GF-D8 (cell line): ENCODE measurements around the gene SAMD10.

Source experiments
- DNase-seq: peaks from one replicate; lab custom pipeline; 2025; lab: John Stamatoyannopoulos, UW

Gene SAMD10

GRCh38 chr20:63955827-63956663, 23.4 kb downstream of the SAMD10 start, which contains the start of gene UCKL1:
Gene UCKL1 (minus strand): TSS chr20:63956416. CDS start chr20:63956372, 44 bp downstream.
- DNase-seq: peak; percentile 60

DNA sequence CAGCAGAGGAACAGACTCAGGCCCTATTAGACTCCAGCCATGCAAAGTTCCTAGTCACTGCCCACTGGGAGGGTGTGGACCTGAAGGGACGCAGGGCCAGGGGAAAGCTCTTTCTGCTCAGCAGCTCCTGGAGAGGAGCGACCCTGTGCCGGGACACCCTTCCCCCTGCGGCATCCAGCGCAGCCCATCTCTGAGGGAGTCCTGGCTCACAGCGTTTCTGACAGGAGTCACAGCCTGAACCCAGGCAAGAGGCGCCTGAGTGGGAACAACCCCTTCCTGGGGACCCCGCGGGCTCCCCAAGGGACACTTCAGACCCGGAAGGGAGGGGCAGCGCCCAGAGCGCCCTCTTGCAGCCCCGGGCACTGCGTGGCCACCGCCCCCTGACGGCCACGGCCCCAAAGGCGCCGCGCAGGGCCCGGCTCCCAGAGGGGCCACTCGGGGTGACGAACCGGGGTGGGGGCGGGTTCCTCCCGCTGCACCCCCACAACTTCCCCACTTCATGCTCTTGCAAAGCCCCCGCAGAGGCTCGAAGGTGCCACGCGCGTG, 24.1 kb downstream of the SAMD10 start:
- peak; percentile 3 for DNase-seq

DNA sequence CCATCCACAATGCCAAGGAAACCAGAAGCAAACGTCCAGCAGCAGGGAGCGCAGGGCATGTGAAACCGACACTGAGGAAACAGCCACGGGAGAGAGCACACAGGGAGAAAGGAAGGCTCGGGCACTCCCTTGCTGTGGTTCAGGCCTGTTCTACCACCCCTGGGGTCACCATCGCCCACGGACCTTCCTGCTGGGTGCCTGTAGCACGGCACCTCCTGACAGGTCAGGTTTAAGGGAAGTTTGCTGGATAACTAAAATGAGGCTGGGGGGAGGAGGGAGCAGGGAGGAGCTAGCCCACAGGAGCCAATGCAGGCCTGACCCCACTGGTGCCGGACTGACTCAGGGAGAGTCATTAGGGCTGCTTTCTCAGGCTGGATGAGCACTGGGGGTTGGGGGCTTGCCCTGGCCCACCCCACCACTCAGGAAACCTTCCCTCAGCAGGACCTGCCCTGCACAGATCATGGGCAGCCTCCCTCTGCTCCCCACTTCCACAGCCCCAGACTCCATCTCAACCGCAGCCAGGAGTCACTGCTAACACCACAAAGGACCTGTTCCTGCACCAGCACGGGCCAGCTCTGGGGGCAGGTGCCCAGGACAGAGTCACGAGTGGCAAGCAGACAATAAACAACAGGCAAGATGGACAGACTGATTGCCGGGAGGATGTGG, 25.5 kb downstream of the SAMD10 start:
- no peak for DNase-seq

- DNase-seq: no peak
Observed at GRCh38 chr20:63952769-63953168, 26.7 kb downstream of the SAMD10 start.

DNA sequence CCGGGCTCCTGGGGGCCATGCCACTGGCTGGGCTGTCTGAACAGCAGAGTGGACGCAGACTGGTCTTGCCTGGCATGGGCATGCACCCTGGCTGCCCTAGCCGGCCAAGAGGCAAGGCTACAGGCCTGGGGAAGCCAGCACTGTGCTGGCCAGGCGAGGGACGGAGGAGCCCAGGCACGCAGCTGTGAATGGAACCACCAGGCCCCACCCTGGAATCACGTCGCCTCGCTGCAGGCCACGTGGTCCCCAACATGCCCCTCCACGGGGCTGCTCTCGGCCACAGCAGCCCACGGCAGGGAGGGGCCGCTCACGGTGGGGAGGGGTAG, 27.3 kb downstream of the SAMD10 start:
- no peak for DNase-seq

DNA sequence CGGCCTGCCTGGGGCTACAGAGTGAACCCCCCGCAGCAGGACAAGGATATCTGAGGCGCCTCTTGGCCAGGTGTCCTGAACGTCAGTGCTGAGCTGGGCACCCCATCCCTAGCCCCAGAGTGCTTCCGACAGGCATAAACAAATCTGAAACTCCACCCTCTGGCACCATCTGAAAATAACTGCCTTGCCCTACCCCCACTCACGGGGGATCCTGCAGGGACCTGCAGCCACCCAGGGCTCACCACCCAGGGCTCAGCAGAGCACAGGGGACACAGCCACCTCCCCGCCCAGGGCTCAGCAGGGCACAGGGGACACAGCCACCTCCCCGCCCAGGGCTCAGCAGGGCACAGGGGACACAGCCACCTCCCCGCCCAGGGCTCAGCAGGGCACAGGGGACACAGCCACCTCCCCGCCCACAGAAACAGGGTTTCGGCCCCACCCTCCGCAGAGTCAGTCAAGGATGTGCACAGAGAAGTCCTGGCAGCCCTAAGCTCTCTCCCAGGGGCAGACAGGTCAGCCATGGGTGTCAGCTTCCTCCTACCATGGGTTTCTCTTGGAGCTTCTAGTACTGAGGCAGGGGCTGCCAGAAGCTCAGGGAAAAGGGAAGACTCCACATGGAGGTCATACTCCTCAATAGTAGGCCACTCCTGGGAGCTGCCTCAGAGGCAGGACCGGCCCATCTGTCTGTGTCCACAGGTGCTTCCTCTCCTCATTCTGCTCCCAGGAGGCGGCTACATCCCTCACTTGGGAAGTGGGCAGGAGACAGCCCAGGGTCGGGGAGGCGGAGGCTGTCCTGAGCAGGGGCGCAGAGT, 27.8 kb downstream of the SAMD10 start:
- no peak for DNase-seq

GRCh38 chr20:63950701-63951397, 28.6 kb downstream of the SAMD10 start:
- DNase-seq: no peak

DNA sequence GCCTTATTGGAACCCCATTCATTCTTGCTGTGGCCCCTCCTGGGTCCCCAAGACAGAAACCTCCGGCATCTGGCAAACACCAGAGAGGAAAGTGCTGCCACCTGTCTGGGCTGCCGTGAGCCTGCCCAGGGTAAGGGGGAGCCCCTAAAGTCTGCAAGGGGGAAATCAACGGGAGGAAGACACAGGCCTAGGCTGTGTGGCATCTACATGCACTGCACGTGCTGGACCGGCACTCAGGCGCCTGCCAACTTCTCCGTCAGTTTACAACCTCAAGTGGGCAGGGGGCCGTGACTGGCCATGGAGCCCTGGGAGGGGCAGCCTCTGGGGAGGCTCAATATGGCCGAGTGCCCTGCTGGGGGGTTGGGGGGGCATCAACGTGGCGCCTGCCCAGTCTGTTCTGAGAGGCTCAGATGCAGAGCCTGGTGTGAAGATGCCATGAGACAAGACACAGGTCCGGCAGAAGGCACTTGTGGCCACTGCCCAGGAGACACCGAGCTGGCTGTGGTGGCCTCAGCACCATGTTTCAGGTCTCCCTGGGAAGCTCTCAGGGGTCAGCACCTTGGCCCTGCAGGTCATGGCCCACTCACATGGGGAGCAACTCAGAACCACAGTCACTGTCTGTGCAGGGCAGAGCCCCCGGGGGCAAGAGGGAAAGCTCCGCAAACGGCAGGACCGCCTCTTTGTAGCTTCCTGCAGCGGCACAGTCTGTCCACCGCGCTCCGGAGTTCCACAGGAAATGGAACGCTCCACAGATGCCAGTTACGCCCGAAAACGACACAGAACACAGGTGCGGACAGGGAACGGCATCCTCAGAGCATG, 31.6 kb downstream of the SAMD10 start:
- DNase-seq: no peak

- no peak for DNase-seq
Observed at GRCh38 chr20:63946986-63947637, 32.3 kb downstream of the SAMD10 start.

GRCh38 chr20:63945921-63946920, 33.2 kb downstream of the SAMD10 start:
- DNase-seq: no peak

DNA sequence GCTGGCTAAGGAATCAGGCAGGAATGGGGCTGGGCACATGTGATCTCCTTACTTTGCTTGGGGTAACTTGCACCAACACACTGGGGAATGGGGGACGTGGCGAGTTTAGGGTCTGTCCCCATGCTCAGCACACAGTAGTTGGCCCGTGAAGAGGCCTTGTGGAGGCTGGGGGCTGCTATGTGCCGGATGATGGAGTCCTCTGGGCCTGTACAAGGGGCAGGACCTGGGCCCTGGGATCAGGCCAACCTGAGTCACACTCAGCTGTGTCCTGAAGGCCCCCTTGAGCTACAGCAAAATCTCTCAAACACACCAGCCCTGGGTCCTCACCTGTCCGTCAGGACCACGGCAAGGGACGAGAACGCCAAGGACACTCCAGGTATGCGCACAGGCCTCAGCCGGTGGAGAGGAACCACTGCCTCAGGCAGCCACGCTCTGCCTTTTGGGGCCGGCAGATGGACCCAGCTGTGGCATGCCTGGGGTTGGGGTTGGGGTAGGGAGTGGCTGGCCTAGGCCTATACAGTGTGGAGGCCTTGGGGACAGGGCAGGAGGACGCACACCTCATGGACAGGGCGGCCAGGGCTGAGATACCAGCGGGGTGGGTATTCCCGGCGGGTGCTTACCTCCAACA, 34.3 kb downstream of the SAMD10 start:
- no peak for DNase-seq

- DNase-seq: no peak
Observed at GRCh38 chr20:63944078-63944941, 35.1 kb downstream of the SAMD10 start.

GRCh38 chr20:63943808-63944077, 35.7 kb downstream of the SAMD10 start:
- DNase-seq: no peak

- DNase-seq: no peak
Observed at GRCh38 chr20:63942969-63943807, 36.3 kb downstream of the SAMD10 start.

DNA sequence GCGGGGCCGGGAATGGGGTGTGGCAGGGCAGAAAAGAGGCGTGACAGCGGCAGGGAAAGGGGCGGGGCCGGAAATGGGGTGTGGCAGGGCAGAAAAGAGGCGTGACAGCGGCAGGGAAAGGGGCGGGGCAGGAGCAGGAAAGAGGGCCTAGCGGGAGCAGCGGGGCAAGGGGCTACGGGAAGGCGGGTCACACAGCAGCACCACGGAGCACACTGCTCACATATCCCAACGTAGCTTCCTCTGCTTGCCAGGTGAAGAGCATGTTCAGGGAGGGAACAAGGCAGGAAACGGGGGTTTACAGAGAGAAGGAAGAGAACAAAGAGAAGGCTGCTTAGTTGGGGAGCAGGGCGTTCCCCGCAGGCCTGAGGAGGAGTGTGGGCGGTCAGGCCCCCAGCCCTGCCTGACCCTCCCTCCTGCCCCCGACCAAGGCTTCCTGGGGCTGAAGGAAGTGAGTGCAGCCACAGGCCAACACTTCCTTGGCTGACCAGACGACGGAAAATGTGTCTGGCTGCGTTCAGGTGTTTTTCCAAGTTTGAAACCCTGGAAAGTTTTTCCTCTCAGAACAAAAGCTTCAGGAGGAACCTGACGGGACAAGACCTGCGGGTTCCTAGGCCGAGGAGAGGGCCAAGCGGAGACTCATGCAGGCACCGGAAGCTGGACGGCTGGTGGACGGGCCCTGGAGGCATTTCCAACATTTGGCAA, 37.0 kb downstream of the SAMD10 start:
- no peak for DNase-seq
